GM19240 (cell line): ENCODE results near the gene LARP7.
"Not testable (repeated sequence)": the region's sequence is repeated elsewhere in the genome, so short reads cannot be mapped to it uniquely, and the experiment has no call there.

Experiments used
- DNase-seq: peaks from one replicate; pipeline ENCODE4 v3.0.0; 2011; ENCODE audit warnings: low spot score; ENCODE audit not compliant: insufficient read length

Gene LARP7

DNA sequence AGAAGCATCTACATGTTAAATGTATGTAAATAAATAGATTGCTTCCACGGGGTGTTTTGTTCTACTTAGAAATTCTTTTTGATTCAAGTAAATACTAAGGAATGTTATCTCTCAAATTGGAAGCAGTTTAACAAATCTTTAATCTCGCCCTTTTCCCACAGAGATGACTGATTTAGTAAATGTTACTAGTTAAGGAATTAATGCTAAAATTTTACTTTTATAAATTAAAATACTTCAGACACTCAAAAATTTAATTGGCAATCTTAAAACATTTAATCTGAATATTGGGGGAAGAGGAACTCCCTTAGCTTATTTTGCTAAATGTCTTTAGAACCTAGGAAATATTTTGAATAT, 12.1 kb downstream of the LARP7 start:
- DNase-seq = no peak

DNA sequence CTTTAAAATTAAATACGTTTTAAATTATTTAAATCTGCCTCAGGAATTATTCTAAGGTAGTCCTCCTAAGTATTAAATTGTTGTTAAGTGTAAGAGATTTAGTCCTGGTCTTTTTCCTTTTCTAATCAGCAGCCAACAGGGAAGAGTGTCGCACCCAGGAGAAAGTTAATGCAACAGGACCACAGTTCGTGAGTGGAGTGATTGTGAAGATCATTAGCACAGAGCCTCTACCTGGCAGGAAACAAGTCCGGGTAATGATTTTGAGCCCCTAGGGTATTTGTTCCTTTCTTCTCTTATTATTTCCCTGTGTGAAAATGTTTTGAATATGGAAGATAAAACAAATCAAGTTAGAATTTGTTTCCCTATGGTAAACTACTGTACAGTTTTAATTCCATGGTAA, 13.4 kb downstream of the LARP7 start:
- DNase-seq = no peak

- DNase-seq = no peak
These were observed 14.7 kb downstream of the LARP7 start for GRCh38 chr4:112651641-112652040.

- no peak for DNase-seq
These were observed 15.3 kb downstream of the LARP7 start for GRCh38 chr4:112652216-112652615.

- DNase-seq = no peak
These were observed 18.3 kb downstream of the LARP7 start for GRCh38 chr4:112655270-112655669.

GRCh38 chr4:112656115-112656514, 19.2 kb downstream of the LARP7 start:
- not testable (repeated sequence) for DNase-seq

GRCh38 chr4:112664611-112665010, 27.7 kb downstream of the LARP7 start:
- DNase-seq = no peak

DNA sequence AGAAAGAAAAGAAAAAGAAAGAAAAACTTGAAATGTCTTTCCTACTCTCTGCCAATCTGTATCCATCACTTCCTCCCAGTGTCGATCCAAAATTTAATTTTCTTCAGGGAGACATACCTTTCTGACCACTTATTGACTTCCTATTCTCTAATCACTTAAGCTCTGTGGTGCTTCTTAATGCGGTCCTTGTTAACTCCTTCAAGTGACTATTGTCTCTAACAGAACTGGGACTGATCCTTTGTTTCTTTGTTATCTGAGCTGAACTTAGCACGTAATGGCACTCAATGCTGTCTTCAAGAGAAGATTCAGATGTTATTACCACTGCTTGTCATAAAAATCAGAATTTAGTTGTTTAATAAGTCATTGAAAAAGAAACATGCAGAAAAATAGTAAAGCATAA, 31.2 kb downstream of the LARP7 start:
- DNase-seq = no peak

- DNase-seq = no peak
These were observed 36.1 kb downstream of the LARP7 start for GRCh38 chr4:112673076-112673475.

DNA sequence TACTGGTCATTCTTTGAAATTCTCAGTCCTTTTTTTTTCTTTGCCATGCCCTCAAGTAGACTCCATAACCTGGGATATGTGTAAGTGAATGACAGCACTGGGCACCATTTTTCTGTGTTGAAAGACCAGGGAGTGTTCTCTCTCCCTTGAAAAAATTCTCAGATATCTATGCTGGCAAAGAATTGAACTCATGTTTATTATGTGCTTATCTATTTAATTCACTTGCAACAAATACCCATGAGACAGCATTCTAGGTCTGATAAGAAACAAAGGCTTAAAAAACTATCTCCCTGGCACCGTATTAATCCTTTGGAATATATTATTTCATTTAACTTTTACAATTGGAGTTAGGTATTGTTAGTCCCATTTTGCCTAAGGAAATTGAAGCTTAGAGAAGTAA, 36.7 kb downstream of the LARP7 start:
- no peak for DNase-seq

- DNase-seq = no peak
These were observed 37.4 kb downstream of the LARP7 start for GRCh38 chr4:112674376-112674775.

- DNase-seq = no peak
These were observed 40.7 kb downstream of the LARP7 start for GRCh38 chr4:112677519-112678091.

GRCh38 chr4:112680996-112681395, 44.1 kb downstream of the LARP7 start:
- DNase-seq = no peak

DNA sequence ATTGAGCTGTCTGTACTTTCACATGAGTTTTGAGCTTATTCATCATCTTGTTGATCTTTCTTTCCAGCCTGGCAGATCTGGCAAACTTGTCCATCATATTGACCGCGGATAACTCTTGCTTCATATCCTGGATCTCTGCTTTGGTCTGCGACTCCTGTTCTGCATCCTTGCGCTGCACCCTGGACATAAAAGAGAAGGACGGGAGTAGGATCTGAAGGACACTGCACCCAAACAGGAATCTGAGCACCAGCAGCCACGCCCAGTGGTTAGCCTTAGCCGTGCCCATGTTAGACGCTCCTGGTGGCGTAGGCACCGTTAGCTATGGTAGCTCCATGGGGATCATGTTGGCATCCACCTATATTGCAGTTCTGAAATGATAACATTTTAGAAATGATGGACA, 56.6 kb downstream of the LARP7 start:
- no peak for DNase-seq

DNA sequence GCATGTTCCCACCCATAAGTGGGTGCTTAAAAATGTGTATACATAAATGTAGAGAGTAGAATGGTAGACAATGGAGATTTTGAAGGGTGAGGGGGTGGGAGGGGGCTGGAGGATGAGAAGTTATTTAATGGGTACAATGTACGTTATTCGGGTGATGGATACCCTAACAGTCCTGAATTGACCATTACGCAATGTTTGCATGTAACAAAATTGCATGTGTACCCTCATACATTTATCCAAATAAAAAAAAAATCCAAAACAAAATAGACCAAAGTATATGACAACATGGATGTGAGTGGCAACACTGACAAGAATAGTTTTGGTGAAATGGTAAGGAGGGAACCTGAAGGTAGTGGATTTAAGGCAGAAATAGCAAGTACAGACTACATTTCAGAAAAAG, 63.7 kb downstream of the LARP7 start:
- DNase-seq = no peak

DNA sequence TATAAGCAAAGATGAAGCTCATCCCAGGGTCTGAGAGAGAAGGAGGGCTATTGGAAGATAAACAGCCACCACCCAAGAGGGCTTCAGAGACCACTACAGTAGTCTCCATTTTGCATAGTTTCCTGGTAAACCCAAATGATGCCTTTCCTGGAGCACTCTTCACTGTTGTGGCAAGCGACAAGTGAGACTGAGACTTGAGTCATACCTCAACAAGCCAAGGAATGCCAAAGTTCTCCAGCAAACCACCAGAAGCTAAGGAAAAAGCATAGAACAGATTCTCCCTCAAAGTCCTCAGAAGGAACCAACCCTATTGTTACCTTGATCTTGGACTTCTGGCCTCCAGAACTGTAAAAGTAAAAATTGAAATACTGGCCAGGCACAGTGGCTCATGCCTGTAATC, 65.9 kb downstream of the LARP7 start:
- DNase-seq = no peak

DNA sequence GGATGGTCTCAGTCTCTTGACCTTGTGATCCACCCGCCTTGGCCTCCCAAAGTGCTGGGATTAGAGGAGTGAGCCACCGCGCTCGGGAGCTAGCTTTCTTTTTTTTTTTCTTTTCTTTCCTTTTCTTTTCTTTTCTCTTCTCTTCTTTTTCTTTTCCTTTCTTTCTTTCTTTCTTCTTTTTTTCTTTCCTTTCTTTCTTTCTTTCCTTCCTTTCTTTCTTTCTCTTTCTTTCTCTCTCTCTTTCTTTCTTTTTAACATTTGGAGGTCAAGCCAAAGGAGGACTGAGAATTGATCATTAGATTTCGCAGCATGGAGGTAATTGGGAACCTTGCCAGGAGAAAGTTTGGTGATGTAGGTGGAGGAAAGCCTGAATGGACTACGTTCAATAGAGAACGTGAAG, 67.4 kb downstream of the LARP7 start:
- no peak for DNase-seq

- DNase-seq = no peak
These were observed 68.3 kb downstream of the LARP7 start for GRCh38 chr4:112704991-112705845.

GRCh38 chr4:112705891-112706839, 69.2 kb downstream of the LARP7 start:
- DNase-seq = peak; percentile 9

- DNase-seq = no peak
These were observed 69.9 kb downstream of the LARP7 start for GRCh38 chr4:112706840-112707207.
